HG02981 (cell line): Measurements from ENCODE around the gene LMF1.
"Not testable (repeated sequence)": the region's sequence is repeated elsewhere in the genome, so short reads cannot be mapped to it uniquely, and the experiment has no call there.

Experiments used
- ATAC-seq: cut with Tn5 transposase; IDR thresholded peaks from one replicate; pipeline ENCODE4 v1.9.1; 2021; ENCODE audit warnings: mild to moderate bottlenecking, moderate library complexity; ENCODE audit not compliant: unreplicated experiment

The LMF1 gene

GRCh38 chr16:886084-886543, 84.7 kb downstream of the LMF1 start:
- no peak for ATAC-seq

- no peak for ATAC-seq
These were observed 85.4 kb downstream of the LMF1 start for GRCh38 chr16:885391-885790.

- ATAC-seq = no peak
These were observed 86.6 kb downstream of the LMF1 start for GRCh38 chr16:884232-884631.

- no peak for ATAC-seq
These were observed 87.0 kb downstream of the LMF1 start for GRCh38 chr16:883781-884180.

GRCh38 chr16:883340-883739, 87.4 kb downstream of the LMF1 start:
- no peak for ATAC-seq

- ATAC-seq = not testable (repeated sequence)
These were observed 88.1 kb downstream of the LMF1 start for GRCh38 chr16:882671-883070.

GRCh38 chr16:882256-882655, 88.5 kb downstream of the LMF1 start:
- ATAC-seq = no peak

GRCh38 chr16:881219-882097, 89.3 kb downstream of the LMF1 start:
- no peak for ATAC-seq

GRCh38 chr16:880471-881171, 90.2 kb downstream of the LMF1 start:
- ATAC-seq = no peak

- ATAC-seq = no peak
These were observed 90.8 kb downstream of the LMF1 start for GRCh38 chr16:879986-880385.

- no peak for ATAC-seq
These were observed 91.3 kb downstream of the LMF1 start for GRCh38 chr16:879461-879861.

- ATAC-seq = no peak
These were observed 91.9 kb downstream of the LMF1 start for GRCh38 chr16:878886-879285.

GRCh38 chr16:878072-878784, 92.6 kb downstream of the LMF1 start:
- no peak for ATAC-seq

- ATAC-seq = no peak
These were observed 93.3 kb downstream of the LMF1 start for GRCh38 chr16:877242-878071.

GRCh38 chr16:876523-877241, 94.1 kb downstream of the LMF1 start:
- no peak for ATAC-seq

- no peak for ATAC-seq
These were observed 94.8 kb downstream of the LMF1 start for GRCh38 chr16:876041-876335.

- ATAC-seq = no peak
These were observed 95.4 kb downstream of the LMF1 start for GRCh38 chr16:875182-876040.

- no peak for ATAC-seq
These were observed 96.2 kb downstream of the LMF1 start for GRCh38 chr16:874366-875181.
